H9 (cell line): ENCODE data around the gene GPHN. TPM values are rescaled to one million over a fixed set of nuclear protein-coding genes. Genes with fewer than 3 reads are reported as not detected.
A peak's percentile ranks its signal among the peaks of the same experiment; 100 is the strongest.
"Not testable (repeated sequence)": the region's sequence is repeated elsewhere in the genome, so short reads cannot be mapped to it uniquely, and the experiment has no call there.

Experiments
- DNase-seq: peaks from one replicate; pipeline ENCODE4 v3.0.0-alpha.2; 2017
- H2AFZ ChIP-seq: one replicate; pipeline ENCODE4 v1.6.1; 2013; ENCODE audit warnings: mild to moderate bottlenecking, low read length, control low read depth, moderate library complexity
- H2AK5ac ChIP-seq: 2 replicates; pipeline ENCODE4 v1.6.1; 2013; ENCODE audit warnings: low read length, control low read depth, mixed read lengths; ENCODE audit not compliant: insufficient read length
- H2BK120ac ChIP-seq: one replicate; pipeline ENCODE4 v1.6.1; 2013; ENCODE audit warnings: low read depth, mild to moderate bottlenecking, low read length, control low read depth, inconsistent platforms; ENCODE audit not compliant: poor library complexity, severe bottlenecking
- H2BK12ac ChIP-seq: 2 replicates; pipeline ENCODE4 v1.6.1; 2013; ENCODE audit warnings: low read length, control low read depth, mixed read lengths, low read depth; ENCODE audit not compliant: insufficient read length
- H2BK15ac ChIP-seq: 2 replicates; pipeline ENCODE4 v1.6.1; 2013; ENCODE audit warnings: low read depth, low read length, control low read depth
- H2BK20ac ChIP-seq: one replicate; pipeline ENCODE4 v1.6.1; 2013; ENCODE audit warnings: low read depth, mild to moderate bottlenecking, low read length, control low read depth, inconsistent platforms; ENCODE audit not compliant: poor library complexity, severe bottlenecking
- H2BK5ac ChIP-seq: 2 replicates; pipeline ENCODE4 v1.6.1; 2013; ENCODE audit warnings: low read length, control low read depth, mixed read lengths; ENCODE audit not compliant: insufficient read length
- H3K14ac ChIP-seq: 2 replicates; pipeline ENCODE4 v1.6.1; 2013; ENCODE audit warnings: low read length, control low read depth; ENCODE audit not compliant: insufficient read depth
- H3K18ac ChIP-seq: 2 replicates; pipeline ENCODE4 v1.6.1; 2013; ENCODE audit warnings: low read depth, mild to moderate bottlenecking, mixed read lengths, low read length, control low read depth; ENCODE audit not compliant: insufficient read length
- H3K23ac ChIP-seq: 2 replicates; pipeline ENCODE4 v1.6.1; 2013; ENCODE audit warnings: low read length, control low read depth, mixed read lengths, low read depth; ENCODE audit not compliant: insufficient read length
- H3K23me2 ChIP-seq: 2 replicates; pipeline ENCODE4 v1.6.1; 2013; ENCODE audit warnings: low read depth, mild to moderate bottlenecking, mixed read lengths, low read length, control low read depth; ENCODE audit not compliant: insufficient read length, poor library complexity, severe bottlenecking
- H3K27ac ChIP-seq: 2 replicates; pipeline ENCODE4 v1.5.1; 2013; ENCODE audit warnings: low read length, control low read depth, mixed read lengths, low read depth; ENCODE audit not compliant: insufficient read length
- H3K27me3 ChIP-seq: 2 replicates; pipeline ENCODE4 v1.6.1; 2013; ENCODE audit warnings: low read length, control low read depth, inconsistent platforms; ENCODE audit not compliant: insufficient read depth
- H3K4ac ChIP-seq: 2 replicates; pipeline ENCODE4 v1.6.1; 2013; ENCODE audit warnings: low read depth, mild to moderate bottlenecking, control low read depth, inconsistent platforms, low read length, moderate library complexity
- H3K4me1 ChIP-seq: 2 replicates; pipeline ENCODE4 v1.6.1; 2013; ENCODE audit warnings: low read length, control low read depth, inconsistent platforms; ENCODE audit not compliant: insufficient read depth
- H3K4me2 ChIP-seq: 2 replicates; pipeline ENCODE4 v1.6.1; 2013; ENCODE audit warnings: low read length, control low read depth, mixed read lengths; ENCODE audit not compliant: insufficient read length, insufficient read depth
- H3K56ac ChIP-seq: 2 replicates; pipeline ENCODE4 v1.6.1; 2013; ENCODE audit warnings: low read depth, mild to moderate bottlenecking, mixed read lengths, low read length, control low read depth; ENCODE audit not compliant: insufficient read length
- H3K79me1 ChIP-seq: 2 replicates; pipeline ENCODE4 v1.6.1; 2013; ENCODE audit warnings: low read depth, mild to moderate bottlenecking, moderate library complexity, low read length, control low read depth, inconsistent platforms; ENCODE audit not compliant: insufficient read depth, poor library complexity, severe bottlenecking
- H3K79me2 ChIP-seq: 2 replicates; pipeline ENCODE4 v1.6.1; 2013; ENCODE audit warnings: low read length, control low read depth, inconsistent platforms; ENCODE audit not compliant: insufficient read depth
- H3K9ac ChIP-seq: 2 replicates; pipeline ENCODE4 v1.6.1; 2013; ENCODE audit warnings: low read length, control low read depth, mixed read lengths; ENCODE audit not compliant: insufficient read length; ENCODE audit errors: extremely low read depth
- H3K9me3 ChIP-seq: one replicate; pipeline ENCODE4 v1.6.1; 2013; ENCODE audit warnings: low read depth, low read length, inconsistent platforms; ENCODE audit not compliant: control insufficient read depth
- H3T11ph ChIP-seq: one replicate; pipeline ENCODE4 v1.6.1; 2013; ENCODE audit warnings: mild to moderate bottlenecking, low read length, control low read depth, inconsistent platforms
- H4K20me1 ChIP-seq: one replicate; pipeline ENCODE4 v1.6.1; 2013; ENCODE audit not compliant: control insufficient read depth, insufficient read length, insufficient read depth
- H4K5ac ChIP-seq: 2 replicates; pipeline ENCODE4 v1.6.1; 2013; ENCODE audit warnings: low read depth, mild to moderate bottlenecking, mixed read lengths, low read length, control low read depth; ENCODE audit not compliant: insufficient read length
- H4K8ac ChIP-seq: replicated peaks from 2 replicates; pipeline ENCODE4 v1.6.1; 2013; ENCODE audit warnings: low read length, control low read depth, mixed read lengths, low read depth; ENCODE audit not compliant: insufficient read length
- H4K91ac ChIP-seq: 2 replicates; pipeline ENCODE4 v1.6.1; 2013; ENCODE audit warnings: low read depth, mild to moderate bottlenecking, moderate library complexity, mixed read lengths, low read length, control low read depth; ENCODE audit not compliant: insufficient read length
- H3K27ac Mint-ChIP-seq, 3 experiments: 2 replicates in 2 of 3; 3 replicates in 1 of 3; pipeline ENCODE4 v1.8.0; 2020 to 2021; ENCODE audit warnings: mixed read lengths in 3 of 3, mild to moderate bottlenecking in 1 of 3, moderate library complexity in 1 of 3
- H3K27me3 Mint-ChIP-seq: 2 replicates; pipeline ENCODE4 v1.8.0; 2021; ENCODE audit warnings: low read depth, mild to moderate bottlenecking, moderate library complexity, mixed read lengths
- H3K36me3 Mint-ChIP-seq, 3 experiments: 2 replicates in 2 of 3; 3 replicates in 1 of 3; pipeline ENCODE4 v1.8.0; 2020 to 2021; ENCODE audit warnings: low read depth in 3 of 3, mixed read lengths in 3 of 3; ENCODE audit not compliant: insufficient read depth in 1 of 3
- H3K4me1 Mint-ChIP-seq, 2 experiments: 2 replicates each; pipeline ENCODE4 v1.8.0; 2020; ENCODE audit warnings: mixed read lengths in 2 of 2
- H3K4me3 Mint-ChIP-seq, 2 experiments: 2 replicates in 1 of 2; 3 replicates in 1 of 2; pipeline ENCODE4 v1.8.0; 2020 to 2021; ENCODE audit warnings: mild to moderate bottlenecking in 2 of 2, mixed read lengths in 2 of 2, moderate library complexity in 1 of 2
- H3K9me3 Mint-ChIP-seq, 2 experiments: 2 replicates in 1 of 2; 3 replicates in 1 of 2; pipeline ENCODE4 v1.8.0; 2020; ENCODE audit warnings: mild to moderate bottlenecking in 2 of 2, mixed read lengths in 2 of 2, moderate library complexity in 1 of 2
- WGBS: extraction: QIAGEN DNeasy Blood & Tissue Kit; methylation state at CpG from one replicate; pipeline ENCODE4 v1.1.7; 2013; ENCODE audit warnings: missing lambda C conversion rate, low lambda C conversion rate, mixed read lengths; ENCODE audit not compliant: insufficient read length; ENCODE audit errors: extremely low coverage; 5-methylcytosine and 5-hydroxymethylcytosine counted together
- total RNA-seq: library from RNA; stranded (reverse); gene quantifications from 2 replicates; pipeline ENCODE4 v1.2.1, GENCODE V29; 2021
- TF ChIP-seq, protein P1 (sequence below): fragments of 200-600 bp; sonication (generic); conservative IDR thresholded peaks from 3 replicates; pipeline ENCODE4 v1.8.0; 2021; ENCODE audit warnings: antibody characterized with exemption, mild to moderate bottlenecking

Gene GPHN
- total RNA-seq, 1 experiment from 2014 or later = 16.1 TPM

DNA sequence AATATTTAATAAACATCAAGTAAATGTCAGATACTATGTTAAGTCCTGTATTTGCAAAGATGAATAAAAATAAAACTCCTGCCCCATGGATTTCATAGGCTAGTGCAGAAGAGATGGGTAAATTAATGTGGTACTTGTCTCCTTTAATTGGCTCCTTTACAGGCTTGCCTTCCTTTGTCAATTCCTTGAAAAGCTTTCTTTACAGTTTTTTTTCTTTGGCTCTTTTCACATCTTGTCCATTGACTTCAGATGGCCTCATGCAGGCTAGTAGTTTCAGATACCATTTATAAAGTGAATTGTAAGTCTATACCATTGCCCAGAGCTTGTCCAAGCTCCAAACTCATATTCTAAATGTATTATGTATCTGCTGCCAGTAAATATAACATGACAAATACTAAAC, 552.6 kb downstream of the GPHN start:
- no peaks in the 10 kb centered on the region for H3K79me2 ChIP-seq
- H3K79me1 ChIP-seq = no peaks in the 10 kb centered on the region
- H3K27me3 Mint-ChIP-seq = no peaks in the 10 kb centered on the region
- no peaks in the 10 kb centered on the region for H4K20me1 ChIP-seq
- H2BK5ac ChIP-seq = no peak overlapping the region
- H2BK20ac ChIP-seq = no peak overlapping the region
- no peak overlapping the region for H3K56ac ChIP-seq
- H3K4me2 ChIP-seq = no peak overlapping the region
- no peaks in the 10 kb centered on the region for H3K23me2 ChIP-seq
- H2AK5ac ChIP-seq = no peak overlapping the region
- H3K4me3 Mint-ChIP-seq = no peak overlapping the region
- DNase-seq = no peak
- H2BK12ac ChIP-seq = no peak overlapping the region
- no peak overlapping the region for H3K18ac ChIP-seq
- no peak overlapping the region for H3K27ac ChIP-seq
- H2AFZ ChIP-seq = no peak overlapping the region
- H2BK15ac ChIP-seq = no peak overlapping the region
- H4K91ac ChIP-seq = no peak overlapping the region
- H3K4ac ChIP-seq = no peak overlapping the region
- H3K9me3 ChIP-seq = no peaks in the 10 kb centered on the region
- H3K23ac ChIP-seq = no peak overlapping the region
- no peak overlapping the region for H3K14ac ChIP-seq
- H3K9me3 Mint-ChIP-seq = peaks cover 15 to 18% of the 10 kb centered on the region in 2 experiments
- H3T11ph ChIP-seq = no peak overlapping the region
- H3K4me1 ChIP-seq = no peaks in the 10 kb centered on the region
- H4K8ac ChIP-seq = no peak overlapping the region
- H3K4me1 Mint-ChIP-seq = peaks cover 0 to 3% of the 10 kb centered on the region in 2 experiments; a peak in 1 of 4 replicates
- H3K36me3 Mint-ChIP-seq = peaks cover 9 to 19% (median 17%) of the 10 kb centered on the region in 3 experiments; a peak in 6 of 7 replicates
- no peaks in the 10 kb centered on the region for H3K27me3 ChIP-seq
- no peak overlapping the region for H4K5ac ChIP-seq
- no peak overlapping the region for H3K9ac ChIP-seq
- TF ChIP-seq, protein P1, sequence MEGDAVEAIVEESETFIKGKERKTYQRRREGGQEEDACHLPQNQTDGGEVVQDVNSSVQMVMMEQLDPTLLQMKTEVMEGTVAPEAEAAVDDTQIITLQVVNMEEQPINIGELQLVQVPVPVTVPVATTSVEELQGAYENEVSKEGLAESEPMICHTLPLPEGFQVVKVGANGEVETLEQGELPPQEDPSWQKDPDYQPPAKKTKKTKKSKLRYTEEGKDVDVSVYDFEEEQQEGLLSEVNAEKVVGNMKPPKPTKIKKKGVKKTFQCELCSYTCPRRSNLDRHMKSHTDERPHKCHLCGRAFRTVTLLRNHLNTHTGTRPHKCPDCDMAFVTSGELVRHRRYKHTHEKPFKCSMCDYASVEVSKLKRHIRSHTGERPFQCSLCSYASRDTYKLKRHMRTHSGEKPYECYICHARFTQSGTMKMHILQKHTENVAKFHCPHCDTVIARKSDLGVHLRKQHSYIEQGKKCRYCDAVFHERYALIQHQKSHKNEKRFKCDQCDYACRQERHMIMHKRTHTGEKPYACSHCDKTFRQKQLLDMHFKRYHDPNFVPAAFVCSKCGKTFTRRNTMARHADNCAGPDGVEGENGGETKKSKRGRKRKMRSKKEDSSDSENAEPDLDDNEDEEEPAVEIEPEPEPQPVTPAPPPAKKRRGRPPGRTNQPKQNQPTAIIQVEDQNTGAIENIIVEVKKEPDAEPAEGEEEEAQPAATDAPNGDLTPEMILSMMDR = no peak
- H2BK120ac ChIP-seq = no peak overlapping the region
- H3K27ac Mint-ChIP-seq = no peak overlapping the region

DNA sequence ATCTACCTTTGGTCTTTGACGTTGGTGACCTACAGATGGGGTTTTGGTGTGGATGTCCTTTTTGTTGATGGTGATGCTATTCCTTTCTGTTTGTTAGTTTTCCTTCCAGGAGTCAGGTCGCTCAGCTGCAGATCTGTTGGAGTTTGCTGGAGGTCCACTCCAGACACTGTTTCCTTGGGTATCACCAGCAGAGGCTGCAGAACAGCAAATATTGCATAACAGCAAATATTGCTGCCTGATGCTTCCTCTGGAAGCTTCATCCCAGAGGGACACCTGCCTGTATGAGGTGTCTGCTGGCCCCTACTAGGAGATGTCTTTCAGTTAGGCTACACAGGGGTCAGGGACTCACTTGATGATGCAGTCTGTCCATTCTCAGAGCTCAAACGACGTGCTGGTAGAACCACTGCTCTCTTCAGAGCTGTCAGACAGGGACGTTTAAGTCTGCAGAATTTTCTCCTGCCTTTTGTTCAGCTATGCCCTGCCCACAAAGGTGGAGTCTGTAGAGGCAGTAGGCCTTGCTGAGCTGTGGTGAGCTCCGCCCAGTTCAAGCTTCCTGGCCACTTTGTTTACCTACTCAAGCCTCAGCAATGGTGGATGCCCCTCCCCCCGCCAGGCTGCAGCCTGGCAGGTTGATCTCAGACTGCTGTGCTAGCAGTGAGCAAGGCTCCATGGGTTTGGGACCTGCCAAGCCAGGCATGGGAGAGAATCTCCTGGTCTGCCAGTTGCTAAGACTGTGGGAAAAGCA, 559.3 kb downstream of the GPHN start:
- H3K4me1 ChIP-seq, H2BK15ac ChIP-seq, H3K79me1 ChIP-seq, H2AFZ ChIP-seq, H4K5ac ChIP-seq, H3K36me3 Mint-ChIP-seq, H3K23me2 ChIP-seq, H3K4me3 Mint-ChIP-seq, H2AK5ac ChIP-seq, H3K18ac ChIP-seq, H3K23ac ChIP-seq, H2BK20ac ChIP-seq, H3K4me2 ChIP-seq, H3K56ac ChIP-seq, H3T11ph ChIP-seq, H2BK5ac ChIP-seq, H3K14ac ChIP-seq, H4K91ac ChIP-seq, H3K27me3 ChIP-seq, H3K27ac ChIP-seq, H4K8ac ChIP-seq, H3K79me2 ChIP-seq, H3K4me1 Mint-ChIP-seq, H3K27me3 Mint-ChIP-seq, H3K9ac ChIP-seq, H3K4ac ChIP-seq, H3K9me3 ChIP-seq, H2BK120ac ChIP-seq, H3K9me3 Mint-ChIP-seq, H4K20me1 ChIP-seq, H3K27ac Mint-ChIP-seq, H2BK12ac ChIP-seq: not testable (repeated sequence)
- no CpG with 5 or more reads among the region's 7 CpGs for WGBS
- DNase-seq = peak; percentile 71
